GM10248 (cell line): Measurements from ENCODE around the gene VHLL.

ENCODE experiments used
- CTCF ChIA-PET: fragments of 300-600 bp; sonication (Branson Sonifier 250); formaldehyde crosslinking; extraction: SDS; loops from one replicate; lab custom pipeline; 2021; ENCODE audit warnings: antibody characterized with exemption; lab: Yijun Ruan, JAX
- POLR2A ChIA-PET: fragments of 350-650 bp; sonication (Branson Sonifier 250); formaldehyde crosslinking; extraction: SDS; loops from one replicate; lab custom pipeline; 2020; ENCODE audit warnings: antibody characterized with exemption; lab: Yijun Ruan, JAX
- DNase-seq: peaks from one replicate; pipeline ENCODE4 v3.0.0; 2012; ENCODE audit errors: extremely low spot score
- CTCF ChIP-seq: IDR thresholded peaks from 2 replicates; pipeline ENCODE4 v1.5.1; 2012; ENCODE audit warnings: mild to moderate bottlenecking, low read depth; ENCODE audit errors: extremely low read depth, missing control alignments, control extremely low read depth

Gene VHLL

GRCh38 chr1:156268336-156268735 is 30.8 kb downstream of the VHLL start:
- CTCF ChIA-PET, result interaction anchor here (0.9 to 1.3 kb wide), 5 partner anchors 9 to 172 kb away, joined by 3 to 4 read pairs (median 3); no protein-coding TSS in a partner anchor
- no peak for DNase-seq
- no peak for TF ChIP-seq CTCF
- POLR2A ChIA-PET, result interaction anchor here (1.2 kb wide), 1 partner anchor 13 kb away, joined by 4 read pairs; no protein-coding TSS in a partner anchor

DNA sequence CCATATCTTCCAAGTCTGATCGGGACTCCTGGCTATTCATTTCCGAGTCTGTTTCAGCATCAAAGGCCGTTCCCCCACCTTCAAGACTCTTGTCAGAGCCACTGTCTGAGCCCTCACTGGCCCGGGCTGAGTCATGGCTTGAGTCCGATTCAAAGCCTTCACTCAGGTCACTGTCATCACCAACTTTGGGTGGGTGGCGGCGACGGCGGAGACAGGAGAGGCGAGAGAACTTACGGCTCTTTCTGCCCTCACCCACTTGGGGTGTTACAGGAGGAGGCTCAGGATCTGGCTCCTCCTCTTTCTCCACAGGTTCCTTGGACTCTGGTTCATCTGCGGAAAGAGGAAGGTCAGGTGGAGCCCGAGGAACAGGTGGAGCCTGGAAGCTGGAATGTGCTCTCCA is 33.1 kb downstream of the VHLL start:
- TF ChIP-seq CTCF, result no peak
- CTCF ChIA-PET, result no interaction called here
- POLR2A ChIA-PET, result no interaction called here
- DNase-seq, result no peak

GRCh38 chr1:156263288-156263655 is 35.8 kb downstream of the VHLL start:
- ChIA-PET POLR2A (no interaction called here), CTCF (interaction anchor here (1.0 to 4.9 kb wide), 5 partner anchors 9 to 118 kb away, joined by 3 to 24 read pairs (median 5); no protein-coding TSS in a partner anchor)
- DNase-seq, result no peak
- TF ChIP-seq CTCF, result no peak

DNA sequence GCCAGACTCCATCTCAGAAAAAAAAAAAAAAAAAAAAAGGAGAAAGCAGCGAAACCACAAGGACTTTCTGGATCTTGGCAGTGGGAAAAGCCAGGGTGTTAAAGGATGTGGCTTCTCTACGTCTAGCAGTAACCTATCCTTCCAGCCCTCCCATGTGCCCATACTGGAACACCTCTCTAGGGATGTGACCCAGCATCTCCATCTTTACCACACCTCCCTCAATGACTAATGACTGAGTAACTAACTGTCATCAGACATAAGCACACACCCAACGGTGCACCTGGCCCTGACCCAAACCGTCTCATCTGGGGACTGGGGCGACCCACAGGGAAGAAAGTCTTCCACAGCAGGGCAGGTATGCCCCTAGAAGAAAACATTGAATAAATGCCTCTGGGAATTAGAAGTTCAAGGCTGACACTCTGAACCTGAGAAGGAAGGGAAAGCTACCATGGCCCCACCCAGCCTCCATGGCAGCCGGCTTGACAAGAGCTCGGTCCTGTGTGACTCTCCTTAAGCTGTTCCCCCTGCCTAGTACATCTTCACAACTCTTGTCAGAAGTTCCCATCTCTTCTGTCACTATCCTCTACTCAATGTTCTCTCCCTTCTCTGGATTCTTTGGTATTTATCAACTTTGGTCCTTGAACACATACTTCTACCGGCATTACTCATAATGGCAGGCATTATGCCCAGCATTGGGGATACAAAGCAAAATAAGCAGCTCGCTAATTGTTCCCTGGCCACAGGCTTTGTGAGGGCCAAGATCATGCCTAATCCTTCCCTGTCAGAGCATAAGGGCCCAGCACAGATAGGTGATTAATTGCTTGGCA is 36.4 kb downstream of the VHLL start:
- DNase-seq, result no peak
- ChIA-PET POLR2A (no interaction called here), CTCF (interaction anchor here (1.0 to 4.9 kb wide), 8 partner anchors 10 to 166 kb away, joined by 3 to 24 read pairs (median 4); no protein-coding TSS in a partner anchor)
- TF ChIP-seq CTCF, result no peak

GRCh38 chr1:156260896-156261295 is 38.2 kb downstream of the VHLL start:
- ChIA-PET CTCF (interaction anchor here (0.9 to 4.9 kb wide), 10 partner anchors 10 to 170 kb away, joined by 3 to 24 read pairs (median 4); partner anchors contain the start of gene BGLAP), POLR2A (no interaction called here)
- no peak for TF ChIP-seq CTCF
- DNase-seq, result no peak

- CTCF ChIA-PET, result interaction anchor here (0.7 to 4.9 kb wide), 12 partner anchors 9 to 169 kb away, joined by 3 to 24 read pairs (median 4); partner anchors contain the start of genes BGLAP and TMEM79
- peak; percentile 17 for TF ChIP-seq CTCF
- DNase-seq, result no peak
- POLR2A ChIA-PET, result no interaction called here
Measured at GRCh38 chr1:156259805-156260204, 39.3 kb downstream of the VHLL start.
